H54 (cell line): ENCODE data around the gene SCARF2.
"Not testable (repeated sequence)": the region's sequence is repeated elsewhere in the genome, so short reads cannot be mapped to it uniquely, and the experiment has no call there.

ENCODE experiments used
- DNase-seq: peaks from one replicate; pipeline ENCODE4 v3.0.0; 2011; ENCODE audit warnings: low spot score, mixed read lengths; ENCODE audit not compliant: insufficient read length
- FAIRE-seq: peaks from 3 replicates; lab custom pipeline; 2011; peaks lifted over from hg19 to GRCh38; lab: Jason Lieb, UNC
- POLR2A ChIP-seq: IDR thresholded peaks from 2 replicates; pipeline ENCODE4 v1.6.1; 2011; ENCODE audit warnings: low read depth, mild to moderate bottlenecking, low read length

Gene SCARF2

GRCh38 chr22:20422271-20423007 is 15.2 kb downstream of the SCARF2 start:
- no peak for FAIRE-seq
- no peak for DNase-seq

GRCh38 chr22:20421507-20421874 is 16.1 kb downstream of the SCARF2 start:
- no peak for DNase-seq
- no peak for FAIRE-seq
- no peak for TF ChIP-seq POLR2A

More at GRCh38 chr22:20422271-20423007, 15.2 kb downstream of the SCARF2 start:
- no peak for TF ChIP-seq POLR2A

- FAIRE-seq: no peak
- no peak for TF ChIP-seq POLR2A
- DNase-seq: no peak
Observed at GRCh38 chr22:20420157-20420842, 17.3 kb downstream of the SCARF2 start.

- no peak for FAIRE-seq
- DNase-seq: no peak
- no peak for TF ChIP-seq POLR2A
Observed at GRCh38 chr22:20419664-20419951, 18.0 kb downstream of the SCARF2 start.

GRCh38 chr22:20418211-20418788 is 19.3 kb downstream of the SCARF2 start:
- FAIRE-seq (no peak), DNase-seq (peak; percentile 73)
- no peak for TF ChIP-seq POLR2A

- not testable (repeated sequence) for DNase-seq, FAIRE-seq
Observed at GRCh38 chr22:20415699-20416098, 21.9 kb downstream of the SCARF2 start.

GRCh38 chr22:20415241-20415640 is 22.4 kb downstream of the SCARF2 start:
- FAIRE-seq, DNase-seq: not testable (repeated sequence)

GRCh38 chr22:20414450-20414849 is 23.2 kb downstream of the SCARF2 start:
- FAIRE-seq: no peak
- TF ChIP-seq POLR2A: no peak
- DNase-seq: no peak

- FAIRE-seq (no peak), DNase-seq (no peak)
- TF ChIP-seq POLR2A: no peak
Observed at GRCh38 chr22:20414059-20414440, 23.6 kb downstream of the SCARF2 start.

GRCh38 chr22:20413217-20414058 is 24.2 kb downstream of the SCARF2 start:
- no peak for TF ChIP-seq POLR2A
- FAIRE-seq: no peak
- DNase-seq: no peak

- FAIRE-seq (no peak), DNase-seq (no peak)
Observed at GRCh38 chr22:20412474-20413216, 25.0 kb downstream of the SCARF2 start.

GRCh38 chr22:20409385-20409784 is 28.2 kb downstream of the SCARF2 start:
- not testable (repeated sequence) for DNase-seq, FAIRE-seq

More at GRCh38 chr22:20412474-20413216, 25.0 kb downstream of the SCARF2 start:
- TF ChIP-seq POLR2A: no peak

- no peak for TF ChIP-seq POLR2A
- no peak for FAIRE-seq
Observed at GRCh38 chr22:20408891-20409290, 28.7 kb downstream of the SCARF2 start.

GRCh38 chr22:20407829-20408228 is 29.8 kb downstream of the SCARF2 start:
- FAIRE-seq (no peak), DNase-seq (no peak)
- no peak for TF ChIP-seq POLR2A

More at GRCh38 chr22:20408891-20409290, 28.7 kb downstream of the SCARF2 start:
- no peak for DNase-seq
